Stimulated activated CD4-positive, alpha-beta T cell treated with anti-CD3 and anti-CD28 coated beads, Interleukin-12 subunit alpha, Interleukin-12 subunit beta, amount 100 ng/mL, for 48 hours (primary cell): ENCODE results near the gene CPT1C.

Experiments used
- DNase-seq, 3 donors: peaks; one replicate each; pipeline ENCODE4 v3.0.0-alpha.2; 2020; ENCODE audit warnings: low read depth in 2 of 3, low spot score in 1 of 3

The CPT1C gene

DNA sequence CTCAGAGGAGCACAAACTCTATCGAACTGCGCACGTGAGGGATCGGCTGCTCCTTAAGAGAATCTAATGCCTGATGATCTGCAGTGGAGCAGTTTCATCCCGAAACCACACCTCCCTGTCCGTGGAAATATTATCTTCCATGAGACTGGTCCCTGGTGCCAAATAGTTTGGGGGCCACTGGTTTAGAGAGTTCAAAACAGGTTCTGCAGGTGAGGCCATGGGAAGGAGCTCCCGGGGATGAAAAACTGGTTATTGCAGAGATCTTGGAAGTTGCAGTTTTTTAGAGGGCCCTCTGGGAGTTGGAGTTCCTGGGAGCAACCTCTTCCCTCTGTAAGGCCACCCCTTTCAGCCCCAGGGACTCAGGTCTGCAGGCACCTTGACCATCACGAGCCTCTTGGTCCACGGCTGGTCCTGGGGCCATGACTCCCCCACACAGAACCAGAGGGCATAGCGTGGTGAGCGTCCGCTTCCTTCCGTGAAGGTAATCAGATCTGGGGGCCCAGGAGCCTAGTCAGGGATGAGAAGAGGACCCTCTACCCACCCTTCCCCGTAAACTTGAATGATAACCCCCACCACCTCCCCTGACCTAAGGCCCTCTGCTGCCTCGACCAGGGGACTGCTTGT is 30.5 kb upstream of the CPT1C start:
- DNase-seq: no peak

GRCh38 chr19:49662011-49662410 is 28.9 kb upstream of the CPT1C start:
- DNase-seq: no peak

GRCh38 chr19:49663224-49663623 is 27.7 kb upstream of the CPT1C start:
- DNase-seq: no peak

DNA sequence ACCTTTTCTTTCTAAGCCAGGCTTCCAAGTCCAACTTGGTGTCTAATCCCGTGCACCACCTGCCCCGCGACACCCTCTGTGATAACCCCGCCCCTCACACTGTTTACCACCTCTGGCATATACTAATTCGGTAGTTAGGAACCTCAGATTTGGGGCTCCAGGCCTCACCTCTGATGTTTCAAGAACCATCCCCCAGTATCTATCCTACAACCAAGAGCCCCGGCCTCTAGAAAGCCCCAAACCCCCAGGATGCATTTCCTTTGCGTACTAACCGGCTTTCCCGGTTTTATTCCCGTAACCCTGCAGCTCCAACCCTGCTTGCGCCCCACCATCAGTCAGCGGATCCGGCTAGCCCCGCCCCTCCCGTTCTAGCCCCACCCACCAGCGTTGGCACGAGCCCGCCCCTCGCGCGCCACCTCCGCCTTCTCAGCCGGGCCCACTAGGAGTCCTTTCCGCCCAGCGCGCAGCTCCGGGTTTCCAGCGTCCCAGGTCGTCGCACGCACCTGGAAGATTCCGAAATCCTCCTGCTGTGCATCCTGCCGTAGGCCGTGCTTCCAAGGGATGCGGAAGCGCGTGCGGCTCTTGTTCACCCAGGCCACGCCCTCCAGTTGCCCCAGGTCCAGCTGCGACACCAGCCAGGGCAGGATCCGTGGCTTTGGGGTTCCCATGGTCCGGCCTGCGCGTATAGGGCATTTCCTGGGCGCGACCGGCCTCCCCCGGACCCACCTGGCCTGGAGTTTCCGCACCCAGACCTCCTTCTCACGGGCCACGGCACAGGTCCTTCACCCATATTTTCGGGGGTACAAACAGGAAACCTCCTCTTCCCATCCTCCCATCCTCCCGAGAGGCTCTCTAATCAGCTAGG is 26.5 kb upstream of the CPT1C start:
- peak; percentile 82 to 94 (median 92) for DNase-seq

DNA sequence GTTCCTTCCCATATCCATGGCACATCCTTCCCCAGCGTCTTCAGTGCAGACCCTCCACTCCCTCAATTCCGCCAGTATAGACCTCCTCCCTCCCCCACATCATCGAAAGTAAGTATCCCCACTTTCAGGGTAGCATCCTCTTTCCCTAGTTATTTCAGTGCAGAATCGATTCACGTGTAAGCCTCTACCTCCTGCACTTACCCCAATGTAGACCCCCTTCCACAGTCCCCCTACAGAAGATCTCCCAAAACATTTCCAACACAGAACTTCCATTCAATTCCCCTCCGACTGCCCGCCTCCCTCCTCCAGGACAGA is 25.9 kb upstream of the CPT1C start:
- DNase-seq: no peak

DNA sequence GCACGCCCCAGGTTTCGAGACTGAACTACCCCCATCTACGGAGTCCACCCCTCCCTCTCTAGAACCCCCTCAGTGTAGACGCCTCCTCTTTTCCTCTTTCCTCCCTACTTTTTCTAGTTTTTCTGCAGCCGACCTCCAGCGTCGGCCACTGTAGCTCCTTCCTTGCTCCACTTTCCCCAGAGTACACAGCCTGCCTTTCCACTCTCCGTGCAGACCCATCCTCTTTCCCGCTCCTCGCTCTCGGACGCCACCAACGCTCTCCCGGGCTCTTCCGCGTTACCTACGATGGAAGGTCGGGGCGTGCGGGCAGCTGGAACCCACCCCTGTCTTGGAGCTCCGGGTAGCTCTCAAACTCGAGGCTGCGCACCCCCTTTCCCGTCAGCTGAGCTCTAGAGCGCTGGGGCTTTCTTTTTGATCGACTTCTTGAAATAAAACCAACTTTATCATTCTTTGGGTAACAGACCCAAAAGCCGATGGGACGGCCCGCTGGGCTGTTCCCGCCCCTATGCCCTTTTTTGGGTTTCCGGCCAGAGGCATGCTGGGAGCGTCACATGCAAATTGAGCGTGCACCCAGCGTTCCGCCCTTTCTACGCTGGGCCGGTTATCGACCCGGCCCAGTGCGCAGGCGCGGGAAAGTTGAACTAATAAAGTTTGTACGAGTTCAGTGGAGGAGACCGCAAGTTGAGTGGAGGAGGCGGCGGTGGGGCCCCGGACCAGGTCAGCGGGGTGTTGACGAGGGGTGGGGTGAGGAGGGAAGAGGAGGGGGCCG is 25.4 kb upstream of the CPT1C start, which contains the start of the genes BCL2L12 and IRF3:
BCL2L12 (plus strand) TSS at position 583 of the 769 bp plus-strand sequence. CDS start 760 bp downstream, outside the sequence.
IRF3 (minus strand) TSS at position 507 of the 769 bp plus-strand sequence. CDS start 1,019 bp downstream, outside the sequence.
- DNase-seq: peak; percentile 98 to 99 (median 99)

- DNase-seq: no peak
Observed at GRCh38 chr19:49666120-49666444, 24.8 kb upstream of the CPT1C start.

DNA sequence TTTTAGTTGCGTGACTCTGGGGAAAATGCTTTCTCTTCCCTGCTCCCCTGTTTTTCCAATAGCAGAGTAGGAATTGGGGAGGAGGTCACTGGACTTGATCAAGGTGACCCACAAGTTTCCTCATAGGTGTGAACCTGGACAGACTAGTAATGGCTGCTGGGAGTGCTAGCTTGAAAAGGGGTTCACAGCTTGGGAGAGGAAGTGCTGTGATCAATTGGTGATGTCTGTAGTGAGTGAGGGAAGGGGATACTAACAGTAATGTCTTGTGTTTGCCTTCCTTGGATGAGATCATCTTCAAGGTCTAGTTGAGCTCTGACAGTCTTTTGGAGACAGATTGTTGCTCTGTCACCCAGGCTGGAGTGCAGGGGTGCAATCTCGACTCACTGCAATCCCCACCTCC is 23.4 kb upstream of the CPT1C start:
- DNase-seq: no peak

DNA sequence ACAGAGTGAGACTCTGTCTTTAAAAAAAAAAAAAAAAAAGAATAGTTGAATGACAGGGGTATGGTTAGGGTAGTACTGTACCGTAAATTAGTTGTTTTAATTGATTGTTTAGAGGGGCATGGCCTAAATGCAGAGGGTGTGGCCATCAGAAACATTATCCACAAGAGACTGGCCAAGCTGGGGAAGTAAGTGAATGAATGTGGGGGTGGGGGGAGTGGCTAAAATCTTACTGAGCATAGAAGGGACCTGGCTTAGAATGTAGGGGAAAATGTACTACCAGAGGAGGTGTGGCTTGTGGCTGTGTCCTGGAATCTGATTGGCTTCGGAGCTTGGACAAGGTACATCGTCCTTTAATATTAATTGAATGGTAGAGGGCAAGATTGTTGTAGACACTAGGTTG is 21.4 kb upstream of the CPT1C start:
- no peak for DNase-seq

DNA sequence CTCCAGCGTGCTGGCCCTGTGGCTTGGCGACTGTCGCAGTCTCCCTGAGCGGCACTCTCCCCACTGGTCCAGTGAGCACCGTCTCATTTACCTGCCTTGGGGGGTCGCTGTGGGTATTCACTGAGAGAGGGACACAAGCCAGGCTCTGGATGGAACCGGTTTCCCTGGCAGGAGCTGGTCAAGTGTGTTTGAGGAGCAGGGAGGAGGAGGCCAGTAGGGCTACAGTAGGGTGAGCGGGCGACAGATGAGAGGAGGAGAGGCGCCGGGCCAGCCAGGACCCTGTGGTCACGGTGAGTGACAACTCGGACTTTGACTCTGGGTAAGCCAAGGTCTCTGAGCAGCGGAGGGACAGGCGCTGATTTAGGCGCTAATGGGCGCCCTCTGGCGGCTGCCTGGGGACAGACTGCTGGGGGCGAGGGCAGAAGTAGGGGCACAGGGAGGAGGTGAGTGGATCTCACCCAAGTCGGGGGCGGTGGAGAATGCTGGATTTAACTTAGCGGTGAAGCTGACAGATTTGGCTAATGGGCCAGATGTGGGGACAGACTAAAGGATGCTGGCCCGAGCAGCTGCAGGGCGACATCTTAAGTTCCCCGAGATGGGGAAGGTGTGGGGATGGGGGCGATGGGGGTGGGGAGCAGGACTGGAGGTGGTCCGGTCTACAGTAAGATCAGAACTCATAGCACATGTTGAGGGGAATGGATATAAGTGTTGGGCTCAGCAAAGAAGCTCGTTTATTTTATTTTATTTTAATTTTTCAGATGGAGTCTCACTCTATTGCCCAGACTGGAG is 18.6 kb upstream of the CPT1C start:
- DNase-seq: peak in 2 of 3 donors; percentile 68 to 77

GRCh38 chr19:49676136-49676783 is 14.7 kb upstream of the CPT1C start:
- DNase-seq: peak in 1 of 3 donors; percentile 66

GRCh38 chr19:49676784-49677230 is 14.1 kb upstream of the CPT1C start:
- DNase-seq: peak; percentile 99 to 100 (median 99)

GRCh38 chr19:49677231-49677900 is 13.6 kb upstream of the CPT1C start, which contains the start of gene PRMT1:
PRMT1 (plus strand) TSS chr19:49677271; CDS start chr19:49677281, 10 bp downstream.
- peak in 1 of 3 donors; percentile 55 for DNase-seq

- DNase-seq: peak; percentile 76 to 82 (median 76)
Observed at GRCh38 chr19:49677901-49678674, 12.8 kb upstream of the CPT1C start.

DNA sequence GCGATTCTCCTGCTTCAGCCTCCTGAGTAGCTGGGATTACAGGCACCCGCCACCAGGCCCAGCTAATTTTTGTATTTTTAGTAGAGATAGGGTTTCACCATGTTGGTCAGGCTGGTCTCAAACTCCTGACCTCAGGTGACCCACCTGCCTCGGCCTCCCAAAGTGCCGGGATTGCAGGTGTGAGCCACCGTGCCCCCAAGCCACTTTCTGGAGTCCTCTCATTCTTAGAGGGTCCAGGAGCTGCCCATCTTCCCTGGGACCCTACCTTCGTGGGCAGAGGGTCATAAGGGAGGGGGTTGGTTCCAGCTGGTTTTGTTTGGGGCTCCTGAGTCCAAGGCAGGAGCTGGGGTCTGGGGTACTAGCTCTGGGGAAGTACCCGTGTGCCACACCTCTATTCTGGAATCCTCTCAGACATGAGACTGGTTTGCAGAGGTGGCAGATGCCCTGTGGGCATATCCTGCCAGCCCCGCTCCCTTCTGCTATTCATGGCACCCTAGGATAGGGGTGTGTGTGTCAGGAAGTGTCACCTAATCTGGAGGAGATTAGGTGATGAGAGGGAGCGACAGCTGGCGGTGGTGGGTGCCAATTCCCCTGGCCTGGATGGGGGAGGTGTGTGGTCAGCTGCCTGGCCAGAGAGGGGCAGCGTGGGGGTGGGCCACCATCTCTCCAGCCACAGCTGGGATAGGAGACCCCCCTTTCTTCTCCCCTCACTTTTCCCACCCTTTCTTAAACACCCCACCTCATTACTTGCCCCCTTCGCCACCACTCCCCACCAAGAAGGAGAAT is 11.7 kb upstream of the CPT1C start:
- DNase-seq: no peak

GRCh38 chr19:49679771-49680413 is 11.0 kb upstream of the CPT1C start:
- DNase-seq: no peak
